H1 (cell line): ENCODE measurements around the gene CHAT. TPM values are rescaled to one million over a fixed set of nuclear protein-coding genes. Genes with fewer than 3 reads are reported as not detected.

Experiments used
- CTCF ChIA-PET: fragments of 300-600 bp; sonication (Branson Sonifier 250); formaldehyde crosslinking; loops from one replicate; lab custom pipeline; 2021; ENCODE audit not compliant: partially characterized antibody; lab: Charles Lee
- POLR2A ChIA-PET: fragments of 300-600 bp; sonication (Branson Sonifier 250); formaldehyde crosslinking; loops from one replicate; lab custom pipeline; 2021; ENCODE audit warnings: inconsistent platforms; ENCODE audit not compliant: partially characterized antibody; lab: Charles Lee
- DNase-seq, 2 experiments: peaks; one replicate each; pipeline versions ENCODE4 v3.0.0 to v3.0.0-alpha.2; 2010 to 2022; ENCODE audit warnings: low spot score in 2 of 2, low read depth in 1 of 2, mixed read lengths in 1 of 2
- FAIRE-seq: peaks from 2 replicates; lab custom pipeline; 2011; peaks lifted over from hg19 to GRCh38; lab: Jason Lieb, UNC
- H2AFZ ChIP-seq: 2 replicates; pipeline ENCODE4 v1.8.1; 2012; ENCODE audit warnings: low read length, inconsistent platforms
- H2AK5ac ChIP-seq: 2 replicates; pipeline ENCODE4 v1.6.1; 2013; ENCODE audit warnings: low read depth, low read length
- H2BK120ac ChIP-seq: replicated peaks from 2 replicates; pipeline ENCODE3; 2013; ENCODE audit warnings: low read depth, low read length, inconsistent platforms
- H2BK12ac ChIP-seq: 2 replicates; pipeline ENCODE4 v1.6.1; 2013; ENCODE audit warnings: low read depth, low read length
- H2BK15ac ChIP-seq: 2 replicates; pipeline ENCODE4 v1.6.1; 2013; ENCODE audit warnings: low read length
- H2BK20ac ChIP-seq: 2 replicates; pipeline ENCODE4 v1.6.1; 2013; ENCODE audit warnings: low read length
- H2BK5ac ChIP-seq: 2 replicates; pipeline ENCODE4 v1.6.1; 2013; ENCODE audit warnings: low read depth, low read length
- H3K14ac ChIP-seq: 2 replicates; pipeline ENCODE4 v1.6.1; 2013; ENCODE audit warnings: inconsistent platforms; ENCODE audit not compliant: insufficient read length
- H3K18ac ChIP-seq: 2 replicates; pipeline ENCODE4 v1.6.1; 2013; ENCODE audit warnings: low read length; ENCODE audit errors: extremely low read depth
- H3K23ac ChIP-seq: 2 replicates; pipeline ENCODE4 v1.6.1; 2013; ENCODE audit warnings: inconsistent platforms; ENCODE audit not compliant: insufficient read length
- H3K23me2 ChIP-seq: 2 replicates; pipeline ENCODE4 v1.6.1; 2013; ENCODE audit warnings: low read depth, low read length
- H3K27ac ChIP-seq: 2 replicates; pipeline ENCODE4 v1.6.1; 2011; ENCODE audit warnings: low read depth, low read length, inconsistent platforms
- H3K27me3 ChIP-seq, 4 experiments: replicated peaks in 1 of 4; 1 replicate in 1 of 4; 2 replicates in 3 of 4; pipeline versions ENCODE4 v1.6.1 to v1.8.1; 2011 to 2013; ENCODE audit warnings: low read length in 3 of 4, mild to moderate bottlenecking in 3 of 4, inconsistent platforms in 2 of 4, mixed read lengths in 2 of 4, moderate library complexity in 1 of 4; ENCODE audit not compliant: control insufficient read depth in 3 of 4, insufficient read depth in 3 of 4; ENCODE audit errors: extremely low read depth in 1 of 4
- H3K36me3 ChIP-seq, 4 experiments: 2 replicates each; pipeline versions ENCODE4 v1.6.1 to v1.8.1; 2011 to 2013; ENCODE audit warnings: mild to moderate bottlenecking in 4 of 4, low read length in 3 of 4, moderate library complexity in 2 of 4, control low read depth in 1 of 4, inconsistent platforms in 1 of 4; ENCODE audit not compliant: insufficient read depth in 4 of 4, control insufficient read depth in 2 of 4
- H3K4ac ChIP-seq: replicated peaks from 2 replicates; pipeline ENCODE3; 2013; ENCODE audit warnings: low read length, low read depth, mixed read lengths, inconsistent platforms; ENCODE audit not compliant: insufficient read length
- H3K4me1 ChIP-seq, 4 experiments: replicated peaks in 1 of 4; 1 replicate in 1 of 4; 2 replicates in 3 of 4; pipeline versions ENCODE4 v1.6.1 to v1.8.1; 2011 to 2013; ENCODE audit warnings: low read length in 3 of 4, inconsistent platforms in 2 of 4, mixed read lengths in 1 of 4; ENCODE audit not compliant: insufficient read depth in 4 of 4, control insufficient read depth in 3 of 4
- H3K4me2 ChIP-seq, 2 experiments: 2 replicates each; pipeline versions ENCODE4 v1.6.1 to v1.8.1; 2011 to 2013; ENCODE audit warnings: low read depth in 2 of 2, low read length in 2 of 2, control low read depth in 1 of 2, inconsistent platforms in 1 of 2, mild to moderate bottlenecking in 1 of 2; ENCODE audit not compliant: insufficient read depth in 1 of 2
- H3K4me3 ChIP-seq, 4 experiments: fragments of 200-600, 300-600 bp in 1 of 4; sonication (generic), shearing (Covaris generic), sonication (Bioruptor Twin) in 1 of 4; 2 replicates each; pipeline versions ENCODE4 v1.5.1 to v1.8.1; 2011 to 2016; ENCODE audit warnings: low read length in 4 of 4, low read depth in 3 of 4, control low read depth in 2 of 4, inconsistent platforms in 2 of 4, mild to moderate bottlenecking in 2 of 4, mixed read lengths in 1 of 4, moderate library complexity in 1 of 4; ENCODE audit not compliant: insufficient read depth in 2 of 4; ENCODE audit errors: extremely low read depth in 1 of 4
- H3K56ac ChIP-seq: replicated peaks from 2 replicates; pipeline ENCODE3; 2013; ENCODE audit warnings: low read depth, mild to moderate bottlenecking, mixed read lengths, low read length, inconsistent platforms; ENCODE audit not compliant: insufficient read length
- H3K79me1 ChIP-seq: 2 replicates; pipeline ENCODE4 v1.6.1; 2013; ENCODE audit warnings: low read depth, low read length, control low read depth
- H3K79me2 ChIP-seq, 2 experiments: 2 replicates each; pipeline versions ENCODE4 v1.6.1 to v1.8.1; 2012 to 2013; ENCODE audit warnings: low read length in 2 of 2, mild to moderate bottlenecking in 2 of 2, inconsistent platforms in 1 of 2; ENCODE audit not compliant: insufficient read depth in 2 of 2, control insufficient read depth in 1 of 2
- H3K9ac ChIP-seq, 4 experiments: replicated peaks in 1 of 4; 1 replicate in 1 of 4; 2 replicates in 3 of 4; pipeline versions ENCODE4 v1.6.1 to v1.8.1; 2011 to 2013; ENCODE audit warnings: low read depth in 3 of 4, low read length in 3 of 4, control low read depth in 2 of 4, mild to moderate bottlenecking in 2 of 4, moderate library complexity in 2 of 4, inconsistent platforms in 1 of 4; ENCODE audit errors: extremely low read depth in 1 of 4
- H3K9me3 ChIP-seq, 2 experiments: 2 replicates each; pipeline versions ENCODE4 v1.6.1 to v1.8.1; 2012 to 2013; ENCODE audit warnings: mild to moderate bottlenecking in 2 of 2, moderate library complexity in 2 of 2, control low read depth in 1 of 2, inconsistent platforms in 1 of 2, low read depth in 1 of 2, low read length in 1 of 2, mixed read lengths in 1 of 2; ENCODE audit not compliant: insufficient read depth in 2 of 2
- H4K20me1 ChIP-seq, 2 experiments: replicated peaks in 1 of 2; 2 replicates each; pipeline versions ENCODE3 to v1.8.1; 2011 to 2013; ENCODE audit warnings: inconsistent platforms in 2 of 2, low read length in 2 of 2, mild to moderate bottlenecking in 1 of 2; ENCODE audit not compliant: insufficient read depth in 2 of 2, control insufficient read depth in 1 of 2
- H4K5ac ChIP-seq: 2 replicates; pipeline ENCODE4 v1.6.1; 2013; ENCODE audit warnings: low read length, low read depth, mixed read lengths, inconsistent platforms; ENCODE audit not compliant: insufficient read length
- H4K8ac ChIP-seq: 2 replicates; pipeline ENCODE4 v1.8.0; 2013; ENCODE audit warnings: mild to moderate bottlenecking, moderate library complexity, low read length, inconsistent platforms; ENCODE audit not compliant: insufficient read depth; ENCODE audit errors: extremely low read depth
- H4K91ac ChIP-seq: replicated peaks from 2 replicates; pipeline ENCODE3; 2013; ENCODE audit warnings: low read length, mixed read lengths, inconsistent platforms; ENCODE audit not compliant: insufficient read length
- ASH2L ChIP-seq: fragments of 200-600, 300-600 bp; sonication (generic); IDR thresholded peaks from one replicate; pipeline ENCODE4 v1.7.1; 2017; ENCODE audit warnings: low read length
- CTBP2 ChIP-seq: IDR thresholded peaks from 2 replicates; pipeline ENCODE4 v1.7.0; 2011; ENCODE audit warnings: borderline replicate concordance, mild to moderate bottlenecking, moderate library complexity, mixed read lengths, low read length; ENCODE audit not compliant: insufficient read depth, insufficient read length
- MAFK ChIP-seq: IDR thresholded peaks from 2 replicates; pipeline ENCODE4 v1.6.1; 2012; ENCODE audit warnings: low read depth, mild to moderate bottlenecking, improper control_type of control experiment, low read length
- POLR2A ChIP-seq, 2 experiments: IDR thresholded peaks; 1 replicate in 1 of 2; 2 replicates in 1 of 2; pipeline ENCODE4 v1.6.1; 2011; ENCODE audit warnings: low read depth in 2 of 2, low read length in 2 of 2, mild to moderate bottlenecking in 2 of 2; ENCODE audit errors: control extremely low read depth in 1 of 2
- POU5F1 ChIP-seq: IDR thresholded peaks from 2 replicates; pipeline ENCODE4 v1.6.1; 2011; ENCODE audit warnings: low read depth, mild to moderate bottlenecking, low read length, moderate library complexity
- RNF2 ChIP-seq: fragments of 200-900, 300-1000 bp; sonication (generic); IDR thresholded peaks from 2 replicates; pipeline ENCODE4 v1.7.1; 2016; ENCODE audit warnings: borderline replicate concordance, low read depth, mild to moderate bottlenecking, antibody characterized with exemption, low read length; ENCODE audit not compliant: poor library complexity, severe bottlenecking; ENCODE audit errors: missing control alignments
- WGBS, 2 experiments: shearing (Covaris generic) in 1 of 2; methylation state at CpG; one replicate each; pipeline versions ENCODE4 v1.1.6 to v1.1.7; 2013 to 2015; ENCODE audit warnings: low lambda C conversion rate in 2 of 2, mixed read lengths in 2 of 2, inconsistent platforms in 1 of 2, low coverage in 1 of 2, missing lambda C conversion rate in 1 of 2; ENCODE audit not compliant: insufficient replicate concordance in 2 of 2, insufficient coverage in 1 of 2, insufficient read length in 1 of 2; ENCODE audit errors: extremely low coverage in 1 of 2, missing lambda C conversion rate in 1 of 2; 5-methylcytosine and 5-hydroxymethylcytosine counted together
- polyA plus RNA-seq, 7 experiments: library from polyadenylated mRNA; depleted of rRNA in 3 of 7; stranded (reverse) in 5 of 7; unstranded in 2 of 7; fragments of >200 nt in 5 of 7; fragments of 200-250 nt in 2 of 7; gene quantifications; 1 replicate in 5 of 7; 2 replicates in 1 of 7; 4 replicates in 1 of 7; pipeline versions ENCODE4 v1.2.1 to v1.2.3, GENCODE V29; 2011 to 2013; ENCODE audit warnings: missing spikeins in 2 of 7, mixed read lengths in 2 of 7
- total RNA-seq: library from RNA; stranded (reverse); fragmentation: NEBNext Ultra II Directional; extraction: Animal tissue kit (Norgen Biotek cat#: 25700); gene quantifications from 2 replicates; pipeline ENCODE4 v1.2.1, GENCODE V29; 2021

Gene CHAT
- total and polyA plus RNA-seq, 2 of the 8 experiments (the other 6 are each of a cell fraction or from before 2014, with no cell fraction given) = not detected

DNA sequence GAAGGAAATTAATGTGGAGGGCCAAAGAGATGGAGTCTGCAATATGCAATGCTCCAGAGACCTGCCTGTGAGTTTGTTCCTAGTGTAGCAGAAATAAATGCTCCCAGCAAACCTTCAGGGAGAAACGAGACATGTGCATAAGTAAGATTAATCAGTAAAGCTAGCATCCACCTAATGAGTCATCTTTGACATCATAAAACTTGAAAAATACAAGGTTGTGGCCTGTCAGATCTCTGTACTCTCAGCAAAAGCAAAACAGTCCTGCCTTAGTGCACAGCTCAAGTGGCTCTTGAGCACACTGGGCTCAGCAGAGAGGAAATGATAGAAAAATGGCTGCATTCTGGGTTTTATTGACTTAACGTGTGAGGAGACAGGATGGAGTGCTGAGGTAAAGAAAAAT is 42.4 kb upstream of the CHAT start:
- no peaks in the 10 kb centered on the region for H3K36me3 ChIP-seq
- H3K27ac ChIP-seq = no peak overlapping the region
- no peaks in the 10 kb centered on the region for H4K20me1 ChIP-seq
- H2BK15ac ChIP-seq = no peak overlapping the region
- H4K8ac ChIP-seq = no peak overlapping the region
- no peak overlapping the region for H3K4ac ChIP-seq
- no peaks in the 10 kb centered on the region for H3K4me1 ChIP-seq
- 82% methylated on average over 2 of the region's 2 CpGs; no CpG with 5 or more reads in 1 of the 2 experiments for WGBS, 2 experiments
- no peak overlapping the region for H3K9ac ChIP-seq
- H2AFZ ChIP-seq = no peak overlapping the region
- TF ChIP-seq POU5F1 = no peak
- no peak for TF ChIP-seq RNF2
- no peak for TF ChIP-seq ASH2L
- TF ChIP-seq POLR2A (IDR thresholded peaks at IDR 0.05; ENCODE audit: control extremely low read depth in 1 of 2, low read depth in 2 of 2, low read length in 2 of 2) = no peak
- no peak for TF ChIP-seq CTBP2
- TF ChIP-seq MAFK = no peak
- H3K4me3 ChIP-seq = no peak overlapping the region
- H3K79me2 ChIP-seq = no peaks in the 10 kb centered on the region
- no peak overlapping the region for H2AK5ac ChIP-seq
- H3K4me2 ChIP-seq = no peak overlapping the region
- no peak overlapping the region for H2BK120ac ChIP-seq
- FAIRE-seq = no peak
- CTCF ChIA-PET = no interaction called here
- no peak overlapping the region for H2BK5ac ChIP-seq
- no peaks in the 10 kb centered on the region for H3K27me3 ChIP-seq
- H3K9me3 ChIP-seq = 0 out of 4 replicates have a peak, but pooled peaks cover 0 to 4% of the 10 kb centered on the region in 2 experiments
- no peak overlapping the region for H2BK20ac ChIP-seq
- no peaks in the 10 kb centered on the region for H3K79me1 ChIP-seq
- H3K18ac ChIP-seq = no peak overlapping the region
- no peak overlapping the region for H3K23ac ChIP-seq
- POLR2A ChIA-PET = no interaction called here
- no peak overlapping the region for H3K56ac ChIP-seq
- no peak overlapping the region for H2BK12ac ChIP-seq
- no peak overlapping the region for H3K14ac ChIP-seq
- no peaks in the 10 kb centered on the region for H3K23me2 ChIP-seq
- no peak for DNase-seq
- no peak overlapping the region for H4K5ac ChIP-seq
- no peak overlapping the region for H4K91ac ChIP-seq
